Pons (tissue), 1 donor: ENCODE results near the gene RC3H2.
"Not testable (repeated sequence)": the region's sequence is repeated elsewhere in the genome, so short reads cannot be mapped to it uniquely, and the experiment has no call there.

Experiments used
- DNase-seq: peaks from one replicate; pipeline ENCODE4 v3.0.0-alpha.2; 2016; ENCODE audit warnings: low spot score

RC3H2 gene

GRCh38 chr9:122929796-122930354, 24.7 kb upstream of the RC3H2 start:
- no peak for DNase-seq

GRCh38 chr9:122923947-122924346, 18.8 kb upstream of the RC3H2 start:
- DNase-seq, result no peak

GRCh38 chr9:122922713-122923112, 17.6 kb upstream of the RC3H2 start:
- no peak for DNase-seq

- DNase-seq, result no peak
Observed at GRCh38 chr9:122918310-122918709, 13.2 kb upstream of the RC3H2 start.

- DNase-seq, result peak; percentile 96
Observed at GRCh38 chr9:122912964-122913673, 8.0 kb upstream of the RC3H2 start, which contains the start of gene ZBTB6. ZBTB6 (minus strand) TSS chr9:122913323; CDS start chr9:122912072, 1,251 bp downstream.

- no peak for DNase-seq
Observed at GRCh38 chr9:122912671-122912963, 7.5 kb upstream of the RC3H2 start.

- not testable (repeated sequence) for DNase-seq
Observed at GRCh38 chr9:122906122-122906521, 963 bp upstream of the RC3H2 start.

- DNase-seq, result peak; percentile 38
Observed at GRCh38 chr9:122904466-122904822, 715 bp downstream of the RC3H2 start.

GRCh38 chr9:122900791-122901190, 4.4 kb downstream of the RC3H2 start:
- DNase-seq, result no peak

GRCh38 chr9:122897969-122898368, 7.2 kb downstream of the RC3H2 start:
- DNase-seq, result no peak

GRCh38 chr9:122888480-122888879, 16.7 kb downstream of the RC3H2 start:
- DNase-seq, result no peak

- DNase-seq, result no peak
Observed at GRCh38 chr9:122883125-122883524, 22.0 kb downstream of the RC3H2 start.

GRCh38 chr9:122879443-122879842, 25.7 kb downstream of the RC3H2 start:
- no peak for DNase-seq

- DNase-seq, result no peak
Observed at GRCh38 chr9:122875523-122875922, 29.6 kb downstream of the RC3H2 start.

GRCh38 chr9:122867276-122867675, 37.9 kb downstream of the RC3H2 start:
- DNase-seq, result not testable (repeated sequence)

- no peak for DNase-seq
Observed at GRCh38 chr9:122866079-122866478, 39.1 kb downstream of the RC3H2 start.

- no peak for DNase-seq
Observed at GRCh38 chr9:122865300-122865699, 39.9 kb downstream of the RC3H2 start.

GRCh38 chr9:122863407-122863806, 41.8 kb downstream of the RC3H2 start:
- no peak for DNase-seq

GRCh38 chr9:122860319-122861142, 44.6 kb downstream of the RC3H2 start:
- DNase-seq, result no peak

GRCh38 chr9:122857815-122858214, 47.3 kb downstream of the RC3H2 start:
- DNase-seq, result no peak

GRCh38 chr9:122852085-122852786, 52.9 kb downstream of the RC3H2 start:
- not testable (repeated sequence) for DNase-seq

GRCh38 chr9:122848256-122848943, 56.8 kb downstream of the RC3H2 start:
- DNase-seq, result no peak
